ENCODE data around the gene LNX2.

Gene LNX2

DNA sequence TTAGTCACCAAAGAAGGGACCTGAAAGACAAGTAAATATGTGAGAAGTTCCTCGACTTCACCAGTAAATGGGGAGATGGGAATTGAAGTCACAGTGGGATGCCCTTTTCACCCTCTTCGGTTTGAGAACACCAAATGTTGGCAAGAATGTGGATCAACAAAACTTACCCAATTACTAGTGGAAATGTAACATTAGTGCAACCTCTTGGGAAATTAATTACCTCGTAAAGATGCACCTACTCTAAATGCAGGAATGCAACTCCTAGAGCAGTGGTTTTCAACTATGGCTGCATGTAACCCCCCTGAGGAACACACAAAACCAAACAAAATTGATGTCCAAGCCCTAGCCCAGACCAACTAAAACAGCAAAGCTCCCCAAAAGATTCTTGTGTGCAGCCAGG is 78.1 kb downstream of the LNX2 start:
- TF ChIP-seq, protein P1, sequence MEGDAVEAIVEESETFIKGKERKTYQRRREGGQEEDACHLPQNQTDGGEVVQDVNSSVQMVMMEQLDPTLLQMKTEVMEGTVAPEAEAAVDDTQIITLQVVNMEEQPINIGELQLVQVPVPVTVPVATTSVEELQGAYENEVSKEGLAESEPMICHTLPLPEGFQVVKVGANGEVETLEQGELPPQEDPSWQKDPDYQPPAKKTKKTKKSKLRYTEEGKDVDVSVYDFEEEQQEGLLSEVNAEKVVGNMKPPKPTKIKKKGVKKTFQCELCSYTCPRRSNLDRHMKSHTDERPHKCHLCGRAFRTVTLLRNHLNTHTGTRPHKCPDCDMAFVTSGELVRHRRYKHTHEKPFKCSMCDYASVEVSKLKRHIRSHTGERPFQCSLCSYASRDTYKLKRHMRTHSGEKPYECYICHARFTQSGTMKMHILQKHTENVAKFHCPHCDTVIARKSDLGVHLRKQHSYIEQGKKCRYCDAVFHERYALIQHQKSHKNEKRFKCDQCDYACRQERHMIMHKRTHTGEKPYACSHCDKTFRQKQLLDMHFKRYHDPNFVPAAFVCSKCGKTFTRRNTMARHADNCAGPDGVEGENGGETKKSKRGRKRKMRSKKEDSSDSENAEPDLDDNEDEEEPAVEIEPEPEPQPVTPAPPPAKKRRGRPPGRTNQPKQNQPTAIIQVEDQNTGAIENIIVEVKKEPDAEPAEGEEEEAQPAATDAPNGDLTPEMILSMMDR (IDR thresholded peaks at IDR 0.05; ENCODE audit: control insufficient read depth, insufficient read depth, low read depth, low read length, missing control alignments): no peak
- H3K4me3 ChIP-seq (ENCODE audit: control insufficient read depth, low read depth, low read length): no peak overlapping the region
- no peak for DNase-seq (ENCODE audit: low read depth)

DNA sequence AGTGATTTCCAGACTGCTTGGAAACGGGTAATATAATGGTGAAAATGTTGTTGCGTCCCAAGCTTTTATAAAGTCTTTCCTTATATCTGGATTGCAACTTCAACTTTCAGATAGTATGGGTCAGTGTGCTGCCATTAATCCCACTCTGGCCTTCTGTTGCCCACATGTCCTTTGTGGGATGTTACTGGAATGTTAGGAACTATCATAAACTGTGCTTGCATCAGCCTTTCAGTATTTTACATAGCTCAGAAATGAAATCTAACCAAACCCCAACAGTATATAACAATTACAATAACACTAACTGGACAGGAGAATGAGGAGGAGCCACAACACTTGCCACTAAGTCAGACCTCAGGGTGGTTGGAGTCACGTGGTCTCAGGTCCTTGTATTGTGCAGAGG is 78.9 kb downstream of the LNX2 start:
- DNase-seq (ENCODE audit: low read depth): peak; percentile 50
- TF ChIP-seq, protein P1 (IDR thresholded peaks at IDR 0.05; ENCODE audit: control insufficient read depth, insufficient read depth, low read depth, low read length, missing control alignments): no peak
- H3K4me3 ChIP-seq (ENCODE audit: control insufficient read depth, low read depth, low read length): no peak overlapping the region

DNA sequence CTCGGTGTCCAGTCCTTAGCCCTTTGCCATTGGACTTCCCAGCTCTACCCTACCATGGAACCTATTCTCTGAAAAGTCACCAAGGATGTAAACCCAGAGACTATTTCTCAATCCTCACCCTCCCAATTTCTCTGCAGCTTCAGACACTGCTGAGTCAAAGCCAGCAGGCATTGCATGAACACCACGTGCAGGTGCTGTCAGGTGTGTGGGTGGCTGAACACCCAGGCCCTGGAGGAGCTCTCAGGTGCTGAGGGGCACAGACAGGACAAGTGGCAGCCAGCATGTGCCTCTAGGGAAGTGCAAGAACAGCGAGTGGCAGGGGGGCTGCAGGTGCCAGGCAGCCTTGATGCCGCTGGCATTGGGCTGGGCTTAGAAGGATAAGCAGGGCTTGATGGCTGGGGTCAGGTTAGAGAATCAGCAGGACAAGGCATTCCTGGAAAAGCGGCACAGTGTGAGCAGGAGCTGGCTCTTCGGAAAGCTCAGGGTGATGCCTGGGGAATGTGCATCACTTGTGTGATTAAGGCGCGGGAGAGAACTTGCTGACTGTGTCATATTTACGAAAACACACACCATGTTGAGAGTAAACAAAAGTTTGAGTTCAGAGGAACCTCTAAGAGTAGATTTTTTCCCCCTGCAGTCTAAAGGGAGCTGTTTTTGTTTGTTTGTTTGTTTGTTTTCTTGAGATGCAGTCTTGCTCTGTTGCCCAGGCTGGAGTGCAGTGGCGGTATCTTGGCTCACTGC is 83.8 kb downstream of the LNX2 start:
- TF ChIP-seq, protein P1 (IDR thresholded peaks at IDR 0.05; ENCODE audit: control insufficient read depth, insufficient read depth, low read depth, low read length, missing control alignments): no peak
- H3K4me3 ChIP-seq (ENCODE audit: control insufficient read depth, low read depth, low read length): no peak overlapping the region
- no peak for DNase-seq (ENCODE audit: low read depth)

DNA sequence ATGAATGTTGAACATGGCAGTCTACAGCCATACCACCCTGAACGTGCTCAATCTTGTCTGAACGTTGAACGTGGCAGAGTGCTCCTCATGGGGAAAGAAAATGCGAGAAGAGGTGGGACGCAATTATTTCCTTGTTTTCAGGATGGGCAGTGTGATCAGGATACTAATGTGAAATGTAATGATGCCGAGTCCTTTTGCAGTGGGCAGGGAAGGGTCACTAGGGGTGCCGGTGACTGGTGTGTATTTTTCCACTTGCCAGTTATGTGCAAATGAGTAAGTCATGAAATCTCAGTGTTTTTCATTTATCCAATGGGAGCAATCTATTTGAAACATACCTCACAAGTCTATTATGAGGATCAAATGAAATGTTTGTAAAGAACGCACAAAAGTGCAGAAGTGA is 84.8 kb downstream of the LNX2 start:
- TF ChIP-seq, protein P1 (IDR thresholded peaks at IDR 0.05; ENCODE audit: control insufficient read depth, insufficient read depth, low read depth, low read length, missing control alignments): no peak
- H3K4me3 ChIP-seq (ENCODE audit: control insufficient read depth, low read depth, low read length): no peak overlapping the region
- no peak for DNase-seq (ENCODE audit: low read depth)

DNA sequence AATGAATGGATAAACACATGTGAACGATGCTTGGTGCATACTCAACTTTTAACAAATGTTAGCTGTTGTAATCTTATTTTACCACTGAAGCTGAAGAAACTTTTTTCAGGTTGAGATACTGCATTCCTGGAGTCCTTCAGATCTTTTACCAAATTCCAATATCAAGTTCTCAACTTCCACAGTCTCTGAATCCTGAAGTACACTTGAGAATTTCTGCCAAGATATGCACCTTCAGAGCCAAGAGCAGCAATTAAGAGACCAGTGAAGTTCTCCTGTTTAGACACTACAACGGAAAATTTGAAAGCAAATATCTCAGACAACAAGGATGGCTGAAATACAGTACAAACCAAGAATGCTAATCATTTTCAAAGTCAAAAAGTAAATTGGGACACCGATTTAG is 85.3 kb downstream of the LNX2 start:
- TF ChIP-seq, protein P1 (IDR thresholded peaks at IDR 0.05; ENCODE audit: control insufficient read depth, insufficient read depth, low read depth, low read length, missing control alignments): no peak
- DNase-seq (ENCODE audit: low read depth): no peak
- no peak overlapping the region for H3K4me3 ChIP-seq (ENCODE audit: control insufficient read depth, low read depth, low read length)

DNA sequence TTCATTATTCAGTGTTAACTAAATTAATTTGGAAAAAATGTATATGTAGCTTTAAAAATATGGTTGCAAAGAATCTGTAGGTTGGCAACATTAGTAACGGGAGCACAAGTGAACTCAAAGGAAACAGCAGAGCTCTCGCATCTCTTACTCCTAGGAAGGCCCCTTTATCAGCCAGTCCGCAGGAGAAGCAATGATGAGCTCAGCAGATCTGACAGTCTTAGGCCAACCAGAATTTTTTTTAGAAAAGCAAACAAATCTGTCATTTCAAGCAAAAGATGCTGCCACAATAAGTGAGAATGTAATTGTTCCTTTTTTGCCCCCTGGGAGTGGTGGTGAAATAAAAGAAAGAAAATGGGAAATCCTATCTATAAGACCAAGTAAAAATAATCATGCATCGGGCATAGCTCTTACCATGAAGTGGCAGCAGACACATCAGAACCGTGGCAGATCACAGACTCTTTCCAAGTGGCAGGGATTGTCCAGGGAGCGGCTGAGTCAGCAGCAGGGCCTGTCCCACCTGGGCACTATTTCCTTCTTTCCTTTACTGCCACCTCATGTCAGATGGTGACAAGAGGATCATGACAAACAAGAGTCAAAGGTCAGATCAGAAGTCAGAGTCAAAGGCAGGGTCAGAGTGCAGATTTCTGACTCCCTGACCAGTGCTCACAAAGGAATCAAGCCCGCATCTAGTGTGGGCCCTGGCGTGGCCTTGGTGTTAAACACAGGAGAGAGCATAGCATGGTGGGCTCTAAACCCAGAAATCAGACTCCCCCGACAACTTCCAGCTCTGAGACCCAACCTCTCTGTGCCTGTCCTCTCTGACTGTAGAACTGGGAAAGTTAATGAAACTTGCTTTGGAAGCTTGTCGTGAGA is 86.0 kb downstream of the LNX2 start:
- no peak overlapping the region for H3K4me3 ChIP-seq (ENCODE audit: control insufficient read depth, low read depth, low read length)
- DNase-seq (ENCODE audit: low read depth): no peak
- TF ChIP-seq, protein P1 (IDR thresholded peaks at IDR 0.05; ENCODE audit: control insufficient read depth, insufficient read depth, low read depth, low read length, missing control alignments): no peak

All from AG09309 (cell line).